Measurements from ENCODE around the gene TLR9.

The TLR9 gene

GRCh38 chr3:52232279-52233107 is 7.0 kb upstream of the TLR9 start:
- DNase-seq (ENCODE audit: low read depth, low spot score): no peak

GRCh38 chr3:52231502-52232278 is 6.2 kb upstream of the TLR9 start:
- DNase-seq (ENCODE audit: low read depth, low spot score): peak; percentile 69

- no peak for DNase-seq (ENCODE audit: low read depth, low spot score)
Observed at GRCh38 chr3:52230889-52231499, 5.5 kb upstream of the TLR9 start.

- DNase-seq (ENCODE audit: low read depth, low spot score): no peak
Observed at GRCh38 chr3:52230461-52230860, 5.0 kb upstream of the TLR9 start.

GRCh38 chr3:52229656-52230055 is 4.2 kb upstream of the TLR9 start:
- DNase-seq (ENCODE audit: low read depth, low spot score): no peak

GRCh38 chr3:52228751-52229291 is 3.4 kb upstream of the TLR9 start:
- DNase-seq (ENCODE audit: low read depth, low spot score): no peak

GRCh38 chr3:52228266-52228665 is 2.8 kb upstream of the TLR9 start:
- DNase-seq (ENCODE audit: low read depth, low spot score): no peak

GRCh38 chr3:52227766-52228165 is 2.3 kb upstream of the TLR9 start:
- DNase-seq (ENCODE audit: low read depth, low spot score): no peak

GRCh38 chr3:52227117-52227516 is 1.7 kb upstream of the TLR9 start:
- DNase-seq (ENCODE audit: low read depth, low spot score): no peak

- no peak for DNase-seq (ENCODE audit: low read depth, low spot score)
Observed at GRCh38 chr3:52226229-52226817, 878 bp upstream of the TLR9 start.

- DNase-seq (ENCODE audit: low read depth, low spot score): no peak
Observed at GRCh38 chr3:52223449-52224408, 1.7 kb downstream of the TLR9 start.

GRCh38 chr3:52222319-52223221 is 2.9 kb downstream of the TLR9 start:
- DNase-seq (ENCODE audit: low read depth, low spot score): no peak

GRCh38 chr3:52221563-52222318 is 3.7 kb downstream of the TLR9 start:
- no peak for DNase-seq (ENCODE audit: low read depth, low spot score)

GRCh38 chr3:52221141-52221562 is 4.3 kb downstream of the TLR9 start:
- DNase-seq (ENCODE audit: low read depth, low spot score): no peak

GRCh38 chr3:52220380-52221026 is 4.9 kb downstream of the TLR9 start:
- DNase-seq (ENCODE audit: low read depth, low spot score): peak; percentile 89

- DNase-seq (ENCODE audit: low read depth, low spot score): no peak
Observed at GRCh38 chr3:52218937-52219650, 6.4 kb downstream of the TLR9 start.

GRCh38 chr3:52218454-52218853 is 7.0 kb downstream of the TLR9 start:
- no peak for DNase-seq (ENCODE audit: low read depth, low spot score)

- no peak for DNase-seq (ENCODE audit: low read depth, low spot score)
Observed at GRCh38 chr3:52218026-52218425, 7.4 kb downstream of the TLR9 start.

Measured in astrocyte of the hippocampus (primary cell).